WERI-Rb-1 (cell line): Measurements from ENCODE around the gene TUBA8.
"Not testable (repeated sequence)": the region's sequence is repeated elsewhere in the genome, so short reads cannot be mapped to it uniquely, and the experiment has no call there.

Experiments used
- DNase-seq: peaks from one replicate; pipeline ENCODE4 v3.0.0-alpha.2; 2020
- H3K27ac ChIP-seq: fragments of 250-450 bp; sonication (Bioruptor Pico); 2 replicates; pipeline ENCODE4 v1.5.1; 2020; ENCODE audit warnings: mild to moderate bottlenecking, moderate library complexity
- H3K27me3 ChIP-seq: fragments of 250-450 bp; sonication (Bioruptor Pico); 2 replicates; pipeline ENCODE4 v1.5.1; 2021; ENCODE audit warnings: mild to moderate bottlenecking, low read depth, moderate library complexity; ENCODE audit not compliant: insufficient read depth, severe bottlenecking
- H3K36me3 ChIP-seq: fragments of 250-450 bp; sonication (Bioruptor Pico); 2 replicates; pipeline ENCODE4 v1.5.1; 2020; ENCODE audit warnings: mild to moderate bottlenecking, moderate library complexity
- H3K4me3 ChIP-seq: 2 replicates; pipeline ENCODE4 v1.5.1; 2011; ENCODE audit warnings: low read depth, mild to moderate bottlenecking, control low read depth, low read length
- H3K9me3 ChIP-seq: fragments of 250-450 bp; sonication (Bioruptor Pico); 2 replicates; pipeline ENCODE4 v1.5.1; 2021; ENCODE audit warnings: mild to moderate bottlenecking, moderate library complexity; ENCODE audit not compliant: severe bottlenecking
- TF ChIP-seq, protein P1 (sequence below): IDR thresholded peaks from 2 replicates; pipeline ENCODE4 v1.5.1; 2011; ENCODE audit warnings: low read depth, mild to moderate bottlenecking, control low read depth, inconsistent platforms, low read length

Gene TUBA8

DNA sequence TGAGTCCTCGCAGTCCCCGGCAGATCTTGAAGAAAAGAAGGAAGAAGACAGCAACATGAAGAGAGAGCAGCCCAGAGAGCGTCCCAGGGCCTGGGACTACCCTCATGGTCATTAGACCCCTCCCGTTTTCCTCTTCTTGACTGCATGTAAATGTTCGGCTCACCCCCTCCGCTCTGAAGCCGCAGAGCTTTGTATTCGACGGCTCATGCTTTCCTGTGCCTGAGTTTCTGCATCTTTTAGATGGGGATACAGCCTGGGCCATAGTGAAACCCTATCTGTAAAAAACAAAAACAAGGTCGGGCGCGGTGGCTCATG lies 47.1 kb downstream of the TUBA8 start:
- Histone ChIP-seq H3K4me3 (no peak overlapping the region), H3K27ac (no peak overlapping the region), H3K36me3 (no peaks in the 10 kb centered on the region), H3K27me3 (no peaks in the 10 kb centered on the region), H3K9me3 (no peaks in the 10 kb centered on the region)
- TF ChIP-seq, protein P1, sequence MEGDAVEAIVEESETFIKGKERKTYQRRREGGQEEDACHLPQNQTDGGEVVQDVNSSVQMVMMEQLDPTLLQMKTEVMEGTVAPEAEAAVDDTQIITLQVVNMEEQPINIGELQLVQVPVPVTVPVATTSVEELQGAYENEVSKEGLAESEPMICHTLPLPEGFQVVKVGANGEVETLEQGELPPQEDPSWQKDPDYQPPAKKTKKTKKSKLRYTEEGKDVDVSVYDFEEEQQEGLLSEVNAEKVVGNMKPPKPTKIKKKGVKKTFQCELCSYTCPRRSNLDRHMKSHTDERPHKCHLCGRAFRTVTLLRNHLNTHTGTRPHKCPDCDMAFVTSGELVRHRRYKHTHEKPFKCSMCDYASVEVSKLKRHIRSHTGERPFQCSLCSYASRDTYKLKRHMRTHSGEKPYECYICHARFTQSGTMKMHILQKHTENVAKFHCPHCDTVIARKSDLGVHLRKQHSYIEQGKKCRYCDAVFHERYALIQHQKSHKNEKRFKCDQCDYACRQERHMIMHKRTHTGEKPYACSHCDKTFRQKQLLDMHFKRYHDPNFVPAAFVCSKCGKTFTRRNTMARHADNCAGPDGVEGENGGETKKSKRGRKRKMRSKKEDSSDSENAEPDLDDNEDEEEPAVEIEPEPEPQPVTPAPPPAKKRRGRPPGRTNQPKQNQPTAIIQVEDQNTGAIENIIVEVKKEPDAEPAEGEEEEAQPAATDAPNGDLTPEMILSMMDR = no peak
- DNase-seq = no peak

DNA sequence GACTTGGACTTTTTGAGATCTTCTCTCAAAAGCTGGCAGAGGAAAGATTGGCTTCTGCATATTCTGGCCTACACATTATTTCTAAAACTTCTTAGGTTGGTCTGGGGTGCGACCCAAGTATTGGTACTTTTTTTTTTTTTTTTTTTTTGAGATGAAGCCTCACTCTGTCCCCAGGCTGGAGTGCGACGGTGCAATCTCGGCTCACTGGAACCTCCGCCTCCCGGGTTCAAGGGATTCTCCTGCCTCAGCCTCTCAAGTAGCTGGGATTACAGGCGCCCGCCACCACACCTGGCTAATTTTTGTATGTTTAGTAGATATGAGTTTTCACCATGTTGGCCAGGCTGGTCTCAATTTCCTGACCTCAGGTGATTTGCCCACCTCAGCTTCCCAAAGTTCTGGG lies 50.0 kb downstream of the TUBA8 start:
- H3K27ac ChIP-seq, H3K9me3 ChIP-seq, H3K27me3 ChIP-seq, H3K4me3 ChIP-seq, H3K36me3 ChIP-seq, DNase-seq: not testable (repeated sequence)

DNA sequence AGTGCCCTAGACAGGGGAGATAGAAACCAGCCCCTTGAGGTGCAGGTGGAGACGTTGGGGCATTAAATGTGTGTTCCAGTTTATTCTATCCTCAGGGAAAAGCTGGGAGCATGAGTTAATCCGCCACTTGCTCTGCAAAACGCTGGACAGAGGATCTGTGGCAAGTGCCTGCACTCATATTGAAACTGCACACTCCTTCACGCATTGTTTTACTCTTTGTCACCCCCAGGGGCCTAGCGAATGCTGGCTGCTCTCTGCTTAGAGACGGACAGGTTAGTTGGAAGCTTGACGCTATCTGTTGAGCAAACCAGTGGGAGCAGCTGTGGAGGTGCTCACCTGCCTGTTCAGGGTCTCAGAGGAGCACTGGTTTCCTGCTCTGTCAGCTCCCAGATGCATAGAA lies 53.2 kb downstream of the TUBA8 start:
- H3K9me3 ChIP-seq, H3K4me3 ChIP-seq, H3K27me3 ChIP-seq, DNase-seq, H3K27ac ChIP-seq, H3K36me3 ChIP-seq: not testable (repeated sequence)

DNA sequence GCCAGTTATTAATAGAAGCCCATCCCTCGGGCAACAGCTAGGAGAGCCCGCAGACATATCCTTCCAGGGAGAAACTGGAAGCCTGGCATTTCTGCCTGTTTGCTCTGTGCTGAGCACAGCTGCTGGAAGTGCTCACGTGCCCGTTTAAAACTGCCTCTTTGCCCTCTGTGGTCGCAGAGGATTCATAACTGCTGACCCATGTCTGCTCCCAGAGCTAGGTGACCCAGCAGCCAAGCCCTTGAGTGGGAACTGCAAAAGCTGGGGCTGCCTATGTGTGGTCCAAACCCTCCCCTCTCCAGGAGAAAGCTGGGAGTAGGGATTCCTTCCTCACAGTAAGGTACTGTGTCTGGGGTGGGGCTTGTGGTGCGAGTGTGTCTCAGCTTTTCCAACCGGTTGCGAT lies 54.0 kb downstream of the TUBA8 start:
- not testable (repeated sequence) for H3K36me3 ChIP-seq, DNase-seq

DNA sequence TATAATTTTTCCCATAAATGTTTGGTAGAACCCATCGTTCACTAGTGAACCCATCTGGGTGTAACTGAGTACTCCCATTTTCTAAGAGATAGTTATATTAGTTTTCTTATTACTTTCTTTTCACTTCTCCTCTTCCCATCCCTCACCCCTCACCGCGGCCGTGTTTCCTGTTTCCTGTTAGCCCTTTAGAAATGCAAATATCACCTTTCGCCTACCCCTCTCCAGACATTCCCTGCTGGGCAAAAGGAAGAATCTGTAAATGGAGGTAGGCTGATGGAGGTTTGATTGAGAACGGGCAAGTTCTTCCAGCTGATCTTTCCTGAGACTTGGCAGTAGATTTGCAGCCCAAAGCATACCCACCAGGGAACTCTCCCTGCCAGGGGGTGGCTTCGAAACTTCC lies 54.7 kb downstream of the TUBA8 start:
- H3K4me3 ChIP-seq, H3K9me3 ChIP-seq, H3K27ac ChIP-seq, H3K36me3 ChIP-seq, H3K27me3 ChIP-seq, DNase-seq: not testable (repeated sequence)

More for the DNA sequence above, 54.0 kb downstream of the TUBA8 start:
- not testable (repeated sequence) for H3K9me3 ChIP-seq, H3K4me3 ChIP-seq, H3K27ac ChIP-seq, H3K27me3 ChIP-seq

DNA sequence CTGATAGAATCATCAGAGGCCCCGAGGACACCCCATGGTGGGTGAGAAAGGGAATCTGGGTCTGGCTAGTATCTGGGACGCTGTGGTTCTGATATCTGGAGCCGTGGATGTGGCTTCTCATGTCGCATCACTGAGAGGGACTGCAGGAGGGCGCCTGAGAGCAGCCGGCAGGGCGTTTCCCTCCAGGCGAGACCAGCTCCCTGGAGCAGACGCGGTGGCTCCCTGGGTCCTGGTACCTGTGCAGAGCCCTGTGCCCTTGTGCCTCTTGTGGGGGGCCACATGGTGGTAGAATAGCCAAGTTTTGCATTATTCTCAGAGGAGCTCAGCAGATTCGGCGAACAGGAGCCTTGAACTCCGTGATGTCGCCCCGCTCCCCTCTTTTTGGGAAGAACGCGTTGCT lies 59.7 kb downstream of the TUBA8 start:
- H3K27ac ChIP-seq, H3K4me3 ChIP-seq, H3K9me3 ChIP-seq, H3K27me3 ChIP-seq, H3K36me3 ChIP-seq, DNase-seq: not testable (repeated sequence)

DNA sequence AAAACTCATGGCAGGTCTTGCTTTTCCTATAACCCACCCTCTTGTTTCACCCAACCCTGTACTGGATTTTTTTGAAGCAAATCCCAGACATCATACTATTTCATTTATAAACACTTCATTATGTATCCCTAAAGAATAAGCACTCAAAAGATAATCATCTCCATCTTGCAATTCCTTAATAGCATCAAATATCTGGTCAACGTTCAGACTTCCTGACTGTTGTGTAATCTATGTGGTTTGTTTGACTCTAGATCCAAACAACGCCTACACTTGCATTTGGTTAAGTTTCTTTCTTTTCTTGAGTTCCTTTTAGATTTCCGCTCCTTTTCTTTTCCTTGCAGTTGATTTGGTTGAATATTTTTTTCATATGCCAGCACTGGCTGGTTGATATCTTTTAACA lies 61.6 kb downstream of the TUBA8 start:
- H3K9me3 ChIP-seq, H3K4me3 ChIP-seq, DNase-seq, H3K27ac ChIP-seq, H3K36me3 ChIP-seq, H3K27me3 ChIP-seq: not testable (repeated sequence)

DNA sequence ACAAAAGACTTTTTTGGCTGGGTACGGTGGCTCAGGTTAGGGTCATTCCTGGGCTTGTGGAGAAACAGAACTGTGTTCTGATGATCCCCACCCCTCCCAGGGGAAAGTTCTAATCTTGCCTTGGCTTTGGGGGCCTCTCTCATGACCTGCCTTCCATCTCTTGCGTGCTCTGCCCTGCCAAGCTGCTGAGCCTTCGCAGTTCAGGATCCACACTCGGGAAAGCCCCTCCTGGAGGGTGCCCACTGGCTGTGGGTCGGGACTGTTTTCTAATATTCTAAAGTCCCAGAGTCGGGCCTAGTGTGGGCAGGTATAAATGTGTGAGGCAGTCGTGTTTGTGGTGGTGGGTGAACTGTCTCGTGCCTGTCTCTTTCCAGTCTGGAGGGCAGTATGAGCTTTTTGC lies 62.2 kb downstream of the TUBA8 start:
- not testable (repeated sequence) for H3K9me3 ChIP-seq, DNase-seq, H3K4me3 ChIP-seq, H3K27ac ChIP-seq, H3K36me3 ChIP-seq, H3K27me3 ChIP-seq

DNA sequence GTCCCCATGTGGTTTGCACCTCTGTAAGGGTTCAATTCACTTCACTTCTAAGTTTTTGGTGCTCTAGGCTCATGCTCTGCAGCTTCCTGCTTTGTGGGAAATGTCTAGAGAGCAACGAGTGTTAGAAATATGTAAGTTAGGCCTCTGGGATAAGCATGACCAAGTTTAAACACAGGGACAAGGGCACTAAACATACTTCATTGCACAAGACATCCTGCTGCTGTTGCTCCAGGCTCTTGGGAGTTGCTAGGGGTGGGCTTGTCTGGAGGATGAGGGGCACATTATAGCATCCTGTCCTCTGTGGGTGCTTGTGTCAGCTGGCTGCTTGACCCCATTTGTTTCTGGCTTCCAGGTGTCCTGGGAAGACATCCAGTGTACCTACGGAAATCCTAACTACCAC lies 62.8 kb downstream of the TUBA8 start:
- H3K4me3 ChIP-seq, H3K9me3 ChIP-seq, H3K27me3 ChIP-seq, DNase-seq, H3K36me3 ChIP-seq, H3K27ac ChIP-seq: not testable (repeated sequence)
